HepG2 (cell line): ENCODE data around the gene PPM1F. TPM values are rescaled to one million over a fixed set of nuclear protein-coding genes. Genes with fewer than 3 reads are reported as not detected.

ENCODE experiments used
- CAMTA2 ChIP-seq: sonication (generic); formaldehyde crosslinking; IDR thresholded peaks from 2 replicates; pipeline ENCODE4 v1.4.0; 2020; ENCODE audit warnings: mild to moderate bottlenecking, missing genetic modification reagents, borderline replicate concordance
- CBX5 ChIP-seq: sonication (generic); formaldehyde crosslinking; IDR thresholded peaks from 2 replicates; pipeline ENCODE4 v1.4.0; 2020; ENCODE audit warnings: missing genetic modification reagents, borderline replicate concordance
- HMGA1 ChIP-seq: sonication (generic); formaldehyde crosslinking; conservative IDR thresholded peaks from 2 replicates; pipeline ENCODE4 v1.4.0; 2020; ENCODE audit warnings: missing genetic modification reagents
- KAT7 ChIP-seq: IDR thresholded peaks from 2 replicates; pipeline ENCODE4 v1.6.1; 2018; ENCODE audit warnings: borderline replicate concordance, missing compliant biosample characterization
- KDM3A ChIP-seq: IDR thresholded peaks from 2 replicates; pipeline ENCODE4 v1.6.1; 2018; ENCODE audit warnings: low read depth, missing compliant biosample characterization
- POGZ ChIP-seq: sonication (generic); formaldehyde crosslinking; IDR thresholded peaks from 2 replicates; pipeline ENCODE4 v1.4.0; 2020; ENCODE audit warnings: mild to moderate bottlenecking, missing genetic modification reagents
- PRMT3 ChIP-seq: sonication (generic); formaldehyde crosslinking; IDR thresholded peaks from 2 replicates; pipeline ENCODE4 v1.8.1; 2022; ENCODE audit warnings: low read depth, mild to moderate bottlenecking, moderate library complexity, missing genetic modification reagents, borderline replicate concordance
- RFX1 ChIP-seq: fragments of 450-650 bp; IDR thresholded peaks from 2 replicates; pipeline ENCODE4 v1.6.1; 2017
- SIX1 ChIP-seq: sonication (generic); formaldehyde crosslinking; IDR thresholded peaks from 2 replicates; pipeline ENCODE4 v1.4.0; 2020; ENCODE audit warnings: missing genetic modification reagents, borderline replicate concordance
- SPEN ChIP-seq: sonication (generic); formaldehyde crosslinking; IDR thresholded peaks from 2 replicates; pipeline ENCODE4 v1.5.1; 2020; ENCODE audit warnings: low read depth, mild to moderate bottlenecking, missing genetic modification reagents
- TAF1 ChIP-seq: sonication (generic); formaldehyde crosslinking; IDR thresholded peaks from 2 replicates; pipeline ENCODE4 v1.4.0; 2020; ENCODE audit warnings: missing genetic modification reagents
- ZC3H13 ChIP-seq: sonication (generic); formaldehyde crosslinking; IDR thresholded peaks from 2 replicates; pipeline ENCODE4 v1.8.1; 2023; ENCODE audit warnings: mild to moderate bottlenecking, missing genetic modification reagents, moderate library complexity
- ZNF670 ChIP-seq: sonication (generic); formaldehyde crosslinking; IDR thresholded peaks from 2 replicates; pipeline ENCODE4 v1.8.0; 2022; ENCODE audit warnings: mild to moderate bottlenecking, missing genetic modification reagents, borderline replicate concordance
- ZNF713 ChIP-seq: sonication (generic); formaldehyde crosslinking; IDR thresholded peaks from 2 replicates; pipeline ENCODE4 v1.4.0; 2020; ENCODE audit warnings: mild to moderate bottlenecking, missing genetic modification reagents
- ZNF776 ChIP-seq: sonication (generic); formaldehyde crosslinking; IDR thresholded peaks from 2 replicates; pipeline ENCODE4 v1.4.0; 2020; ENCODE audit warnings: mild to moderate bottlenecking, missing genetic modification reagents
- polyA plus RNA-seq, 8 experiments: library from polyadenylated mRNA; depleted of rRNA in 3 of 8; stranded (reverse) in 7 of 8; unstranded in 1 of 8; fragments of >200 nt; fragmentation: Illumina TruSeq in 4 of 8; extraction: Trizol in 4 of 8; gene quantifications; 2 replicates each; pipeline versions ENCODE4 v1.2.1 to v1.2.3, GENCODE V29; 2011 to 2016; ENCODE audit warnings: low read depth in 4 of 8, missing spikeins in 1 of 8, mixed read lengths in 1 of 8; ENCODE audit not compliant: insufficient read depth in 1 of 8
- total RNA-seq, 5 experiments: library from RNA; depleted of rRNA; stranded (reverse); fragments of >200 nt; fragmentation: Illumina TruSeq; extraction: Trizol; gene quantifications; 2 replicates each; pipeline ENCODE4 v1.2.3, GENCODE V29; 2016; ENCODE audit warnings: low read depth in 1 of 5
- TF ChIP-seq, protein P1 (sequence below): sonication (generic); formaldehyde crosslinking; IDR thresholded peaks from 2 replicates; pipeline ENCODE4 v1.4.0; 2020; ENCODE audit warnings: missing genetic modification reagents, low read depth, mild to moderate bottlenecking, borderline replicate concordance
- TF ChIP-seq, protein P2 (sequence below): sonication (generic); formaldehyde crosslinking; IDR thresholded peaks from 2 replicates; pipeline ENCODE4 v1.5.0; 2020; ENCODE audit warnings: mild to moderate bottlenecking, missing genetic modification reagents, borderline replicate concordance
- TF ChIP-seq, protein P3 (sequence below): sonication (generic); formaldehyde crosslinking; IDR thresholded peaks from 2 replicates; pipeline ENCODE4 v1.9.0; 2021; ENCODE audit warnings: missing genetic modification reagents, mild to moderate bottlenecking, borderline replicate concordance
- TF ChIP-seq, protein P4 (sequence below): sonication (generic); formaldehyde crosslinking; IDR thresholded peaks from 2 replicates; pipeline ENCODE4 v1.4.0; 2020; ENCODE audit warnings: mild to moderate bottlenecking, missing genetic modification reagents
- TF ChIP-seq, protein P5 (sequence below): sonication (generic); formaldehyde crosslinking; IDR thresholded peaks from 2 replicates; pipeline ENCODE4 v1.4.0; 2020; ENCODE audit warnings: mild to moderate bottlenecking, missing genetic modification reagents

Gene PPM1F
- total and polyA plus RNA-seq, 2 of the 13 experiments (the other 11 are each of a cell fraction or from before 2014, with no cell fraction given), result 11.0 to 19.6 TPM

DNA sequence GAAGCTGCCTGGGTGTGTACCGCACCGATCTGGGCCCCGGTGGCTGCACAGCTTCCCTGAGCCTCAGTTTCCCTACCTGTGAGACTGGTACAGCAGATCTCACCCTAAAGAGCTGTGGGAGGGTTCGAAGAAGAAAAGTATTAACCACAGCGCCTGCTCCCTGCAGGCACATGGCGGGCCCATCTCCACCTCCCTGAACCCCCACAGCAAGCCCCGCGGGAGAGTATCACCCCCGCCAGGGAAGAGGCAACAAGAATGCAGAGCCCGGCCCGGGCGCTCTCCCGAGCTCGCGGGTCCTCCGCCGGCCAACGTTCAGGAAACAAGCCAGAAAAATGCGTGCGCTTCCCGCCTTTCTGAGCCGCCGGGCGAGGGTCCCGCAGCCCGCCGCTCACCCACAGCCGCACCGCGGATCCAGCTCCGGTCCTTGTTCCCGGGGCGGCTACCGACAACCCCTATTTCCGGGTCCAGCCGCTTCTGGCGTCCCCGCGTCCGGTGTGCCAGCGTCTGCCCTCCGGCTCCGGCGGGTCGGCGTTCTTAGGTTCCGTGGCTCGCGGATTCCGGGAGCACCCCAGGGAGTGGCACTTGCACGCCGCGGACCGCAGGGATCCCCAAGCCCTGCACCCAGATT, 29.8 kb upstream of the PPM1F start, which contains the start of gene TOP3B (continued):
- no peak; the same call in 1 of the 2 replicates for TF ChIP-seq CAMTA2 (CRISPR knock-in tag)
- TF ChIP-seq, protein P1, sequence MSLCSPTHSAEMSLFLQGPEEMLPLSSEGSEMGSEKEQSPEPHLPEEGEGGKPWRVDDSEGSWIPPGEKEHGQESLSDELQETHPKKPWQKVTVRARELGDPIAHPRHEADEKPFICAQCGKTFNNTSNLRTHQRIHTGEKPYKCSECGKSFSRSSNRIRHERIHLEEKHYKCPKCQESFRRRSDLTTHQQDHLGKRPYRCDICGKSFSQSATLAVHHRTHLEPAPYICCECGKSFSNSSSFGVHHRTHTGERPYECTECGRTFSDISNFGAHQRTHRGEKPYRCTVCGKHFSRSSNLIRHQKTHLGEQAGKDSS (CRISPR knock-in tag), result peak; percentile 94
- TF ChIP-seq POGZ (CRISPR knock-in tag), result peak; percentile 98
- TF ChIP-seq, protein P2, sequence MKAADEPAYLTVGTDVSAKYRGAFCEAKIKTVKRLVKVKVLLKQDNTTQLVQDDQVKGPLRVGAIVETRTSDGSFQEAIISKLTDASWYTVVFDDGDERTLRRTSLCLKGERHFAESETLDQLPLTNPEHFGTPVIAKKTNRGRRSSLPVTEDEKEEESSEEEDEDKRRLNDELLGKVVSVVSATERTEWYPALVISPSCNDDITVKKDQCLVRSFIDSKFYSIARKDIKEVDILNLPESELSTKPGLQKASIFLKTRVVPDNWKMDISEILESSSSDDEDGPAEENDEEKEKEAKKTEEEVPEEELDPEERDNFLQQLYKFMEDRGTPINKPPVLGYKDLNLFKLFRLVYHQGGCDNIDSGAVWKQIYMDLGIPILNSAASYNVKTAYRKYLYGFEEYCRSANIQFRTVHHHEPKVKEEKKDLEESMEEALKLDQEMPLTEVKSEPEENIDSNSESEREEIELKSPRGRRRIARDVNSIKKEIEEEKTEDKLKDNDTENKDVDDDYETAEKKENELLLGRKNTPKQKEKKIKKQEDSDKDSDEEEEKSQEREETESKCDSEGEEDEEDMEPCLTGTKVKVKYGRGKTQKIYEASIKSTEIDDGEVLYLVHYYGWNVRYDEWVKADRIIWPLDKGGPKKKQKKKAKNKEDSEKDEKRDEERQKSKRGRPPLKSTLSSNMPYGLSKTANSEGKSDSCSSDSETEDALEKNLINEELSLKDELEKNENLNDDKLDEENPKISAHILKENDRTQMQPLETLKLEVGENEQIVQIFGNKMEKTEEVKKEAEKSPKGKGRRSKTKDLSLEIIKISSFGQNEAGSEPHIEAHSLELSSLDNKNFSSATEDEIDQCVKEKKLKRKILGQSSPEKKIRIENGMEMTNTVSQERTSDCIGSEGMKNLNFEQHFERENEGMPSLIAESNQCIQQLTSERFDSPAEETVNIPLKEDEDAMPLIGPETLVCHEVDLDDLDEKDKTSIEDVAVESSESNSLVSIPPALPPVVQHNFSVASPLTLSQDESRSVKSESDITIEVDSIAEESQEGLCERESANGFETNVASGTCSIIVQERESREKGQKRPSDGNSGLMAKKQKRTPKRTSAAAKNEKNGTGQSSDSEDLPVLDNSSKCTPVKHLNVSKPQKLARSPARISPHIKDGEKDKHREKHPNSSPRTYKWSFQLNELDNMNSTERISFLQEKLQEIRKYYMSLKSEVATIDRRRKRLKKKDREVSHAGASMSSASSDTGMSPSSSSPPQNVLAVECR, result peak; percentile 87; the same call in 1 of the 2 replicates
- TF ChIP-seq, protein P3, sequence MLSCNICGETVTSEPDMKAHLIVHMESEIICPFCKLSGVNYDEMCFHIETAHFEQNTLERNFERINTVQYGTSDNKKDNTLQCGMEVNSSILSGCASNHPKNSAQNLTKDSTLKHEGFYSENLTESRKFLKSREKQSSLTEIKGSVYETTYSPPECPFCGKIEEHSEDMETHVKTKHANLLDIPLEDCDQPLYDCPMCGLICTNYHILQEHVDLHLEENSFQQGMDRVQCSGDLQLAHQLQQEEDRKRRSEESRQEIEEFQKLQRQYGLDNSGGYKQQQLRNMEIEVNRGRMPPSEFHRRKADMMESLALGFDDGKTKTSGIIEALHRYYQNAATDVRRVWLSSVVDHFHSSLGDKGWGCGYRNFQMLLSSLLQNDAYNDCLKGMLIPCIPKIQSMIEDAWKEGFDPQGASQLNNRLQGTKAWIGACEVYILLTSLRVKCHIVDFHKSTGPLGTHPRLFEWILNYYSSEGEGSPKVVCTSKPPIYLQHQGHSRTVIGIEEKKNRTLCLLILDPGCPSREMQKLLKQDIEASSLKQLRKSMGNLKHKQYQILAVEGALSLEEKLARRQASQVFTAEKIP (CRISPR knock-in tag), result no peak
- TF ChIP-seq TAF1, result peak; percentile 86
- TF ChIP-seq PRMT3 (CRISPR knock-in tag), result no peak
- no peak for TF ChIP-seq ZNF776 (CRISPR knock-in tag)
- TF ChIP-seq, protein P4, sequence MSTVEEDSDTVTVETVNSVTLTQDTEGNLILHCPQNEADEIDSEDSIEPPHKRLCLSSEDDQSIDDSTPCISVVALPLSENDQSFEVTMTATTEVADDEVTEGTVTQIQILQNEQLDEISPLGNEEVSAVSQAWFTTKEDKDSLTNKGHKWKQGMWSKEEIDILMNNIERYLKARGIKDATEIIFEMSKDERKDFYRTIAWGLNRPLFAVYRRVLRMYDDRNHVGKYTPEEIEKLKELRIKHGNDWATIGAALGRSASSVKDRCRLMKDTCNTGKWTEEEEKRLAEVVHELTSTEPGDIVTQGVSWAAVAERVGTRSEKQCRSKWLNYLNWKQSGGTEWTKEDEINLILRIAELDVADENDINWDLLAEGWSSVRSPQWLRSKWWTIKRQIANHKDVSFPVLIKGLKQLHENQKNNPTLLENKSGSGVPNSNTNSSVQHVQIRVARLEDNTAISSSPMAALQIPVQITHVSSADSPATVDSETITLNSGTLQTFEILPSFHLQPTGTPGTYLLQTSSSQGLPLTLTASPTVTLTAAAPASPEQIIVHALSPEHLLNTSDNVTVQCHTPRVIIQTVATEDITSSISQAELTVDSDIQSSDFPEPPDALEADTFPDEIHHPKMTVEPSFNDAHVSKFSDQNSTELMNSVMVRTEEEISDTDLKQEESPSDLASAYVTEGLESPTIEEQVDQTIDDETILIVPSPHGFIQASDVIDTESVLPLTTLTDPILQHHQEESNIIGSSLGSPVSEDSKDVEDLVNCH (CRISPR knock-in tag), result no peak
- TF ChIP-seq ZNF670 (CRISPR knock-in tag), result peak; percentile 95
- TF ChIP-seq RFX1, result no peak
- no peak for TF ChIP-seq ZNF713 (CRISPR knock-in tag)
- TF ChIP-seq SIX1 (CRISPR knock-in tag), result peak; percentile 52; the same call in 1 of the 2 replicates
- peak; percentile 98 for TF ChIP-seq SPEN (CRISPR knock-in tag)
- TF ChIP-seq HMGA1 (CRISPR knock-in tag), result no peak
- TF ChIP-seq ZC3H13 (CRISPR knock-in tag), result peak; percentile 66; the same call in 1 of the 2 replicates
- TF ChIP-seq, protein P5, sequence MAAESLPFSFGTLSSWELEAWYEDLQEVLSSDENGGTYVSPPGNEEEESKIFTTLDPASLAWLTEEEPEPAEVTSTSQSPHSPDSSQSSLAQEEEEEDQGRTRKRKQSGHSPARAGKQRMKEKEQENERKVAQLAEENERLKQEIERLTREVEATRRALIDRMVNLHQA (CRISPR knock-in tag), result no peak
- TF ChIP-seq KDM3A (CRISPR knock-in tag), result peak; percentile 93
- peak; percentile 98 for TF ChIP-seq CBX5 (CRISPR knock-in tag)
- peak; percentile 87; the same call in 1 of the 2 replicates for TF ChIP-seq KAT7
